ENCODE results near the gene CHN2. TPM values are rescaled to one million over a fixed set of nuclear protein-coding genes. Genes with fewer than 3 reads are reported as not detected.

The CHN2 gene
- polyA plus RNA-seq, 1 donor from 2014 or later: 136 TPM

DNA sequence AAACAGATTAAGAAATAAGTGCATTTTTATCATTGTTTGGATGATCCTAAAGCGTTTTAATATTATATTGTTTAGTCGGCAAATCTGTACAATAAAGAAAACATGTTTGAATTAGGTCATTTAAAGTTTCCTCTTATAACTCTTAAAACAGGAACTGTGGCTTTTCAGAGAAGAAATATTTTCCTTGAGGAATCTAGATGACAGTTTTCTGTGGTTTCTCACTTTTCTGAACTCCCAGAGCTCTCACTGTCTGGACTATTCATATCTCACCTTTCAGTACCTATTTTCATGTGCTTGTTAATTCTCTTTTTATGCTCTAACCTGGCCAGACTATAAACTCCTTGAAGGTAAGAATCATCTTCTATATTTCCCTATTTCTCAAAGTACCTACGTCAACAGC is 135.1 kb downstream of the CHN2 start:
- Histone ChIP-seq H3K9ac (ENCODE audit: low read length) (no peak overlapping the region), H3K9me3 (ENCODE audit: low read length) (no peaks in the 10 kb centered on the region), H2AFZ (ENCODE audit: low read depth, low read length) (no peak overlapping the region), H3K9me2 (ENCODE audit: insufficient read depth, low read length) (no peaks in the 10 kb centered on the region), H3K79me2 (replicated peaks; ENCODE audit: insufficient read depth, low read length) (peaks cover 15% of the 10 kb centered on the region), H3K36me3 (ENCODE audit: insufficient read depth, low read length) (no peaks in the 10 kb centered on the region), H3K27ac (ENCODE audit: low read length) (no peak overlapping the region), H3K4me3 (ENCODE audit: low read length) (no peak overlapping the region), H3K4me2 (ENCODE audit: low read length) (no peak overlapping the region), H3K27me3 (ENCODE audit: insufficient read depth, low read depth, low read length) (no peaks in the 10 kb centered on the region), H4K20me1 (ENCODE audit: insufficient read depth) (peaks cover 3% of the 10 kb centered on the region), H3F3A (ENCODE audit: insufficient read depth, low read length, poor library complexity, severe bottlenecking) (no peaks in the 10 kb centered on the region)
- TF ChIP-seq SMC3 (conservative IDR thresholded peaks at IDR 0.05; ENCODE audit: poor library complexity): no peak

DNA sequence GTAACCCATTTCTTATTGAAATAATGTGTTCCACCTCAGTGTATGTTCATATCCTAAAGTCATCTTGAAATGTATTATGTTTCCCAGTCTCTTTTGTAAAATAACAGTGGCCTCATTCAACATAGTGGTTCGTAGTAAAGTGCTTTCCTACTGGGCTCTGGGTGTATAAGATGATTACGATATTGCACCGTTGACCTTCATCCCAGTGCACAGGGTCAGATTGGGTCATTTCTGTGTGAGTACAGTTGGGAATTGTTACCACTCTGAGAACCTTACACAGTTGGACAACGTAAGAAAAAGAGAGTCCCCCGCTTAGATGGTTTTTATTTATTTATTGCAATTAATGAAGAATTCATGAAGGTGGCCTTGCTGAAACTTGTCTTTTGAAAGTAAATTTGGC is 135.6 kb downstream of the CHN2 start:
- peaks cover 3% of the 10 kb centered on the region for H4K20me1 ChIP-seq (ENCODE audit: insufficient read depth)
- H2AFZ ChIP-seq (ENCODE audit: low read depth, low read length): no peak overlapping the region
- TF ChIP-seq, protein P1, sequence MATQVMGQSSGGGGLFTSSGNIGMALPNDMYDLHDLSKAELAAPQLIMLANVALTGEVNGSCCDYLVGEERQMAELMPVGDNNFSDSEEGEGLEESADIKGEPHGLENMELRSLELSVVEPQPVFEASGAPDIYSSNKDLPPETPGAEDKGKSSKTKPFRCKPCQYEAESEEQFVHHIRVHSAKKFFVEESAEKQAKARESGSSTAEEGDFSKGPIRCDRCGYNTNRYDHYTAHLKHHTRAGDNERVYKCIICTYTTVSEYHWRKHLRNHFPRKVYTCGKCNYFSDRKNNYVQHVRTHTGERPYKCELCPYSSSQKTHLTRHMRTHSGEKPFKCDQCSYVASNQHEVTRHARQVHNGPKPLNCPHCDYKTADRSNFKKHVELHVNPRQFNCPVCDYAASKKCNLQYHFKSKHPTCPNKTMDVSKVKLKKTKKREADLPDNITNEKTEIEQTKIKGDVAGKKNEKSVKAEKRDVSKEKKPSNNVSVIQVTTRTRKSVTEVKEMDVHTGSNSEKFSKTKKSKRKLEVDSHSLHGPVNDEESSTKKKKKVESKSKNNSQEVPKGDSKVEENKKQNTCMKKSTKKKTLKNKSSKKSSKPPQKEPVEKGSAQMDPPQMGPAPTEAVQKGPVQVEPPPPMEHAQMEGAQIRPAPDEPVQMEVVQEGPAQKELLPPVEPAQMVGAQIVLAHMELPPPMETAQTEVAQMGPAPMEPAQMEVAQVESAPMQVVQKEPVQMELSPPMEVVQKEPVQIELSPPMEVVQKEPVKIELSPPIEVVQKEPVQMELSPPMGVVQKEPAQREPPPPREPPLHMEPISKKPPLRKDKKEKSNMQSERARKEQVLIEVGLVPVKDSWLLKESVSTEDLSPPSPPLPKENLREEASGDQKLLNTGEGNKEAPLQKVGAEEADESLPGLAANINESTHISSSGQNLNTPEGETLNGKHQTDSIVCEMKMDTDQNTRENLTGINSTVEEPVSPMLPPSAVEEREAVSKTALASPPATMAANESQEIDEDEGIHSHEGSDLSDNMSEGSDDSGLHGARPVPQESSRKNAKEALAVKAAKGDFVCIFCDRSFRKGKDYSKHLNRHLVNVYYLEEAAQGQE (IDR thresholded peaks at IDR 0.05; ENCODE audit: borderline replicate concordance): no peak
- no peak for TF ChIP-seq EP300 (conservative IDR thresholded peaks at IDR 0.05; ENCODE audit: poor library complexity, severe bottlenecking)
- TF ChIP-seq TAF1 (IDR thresholded peaks at IDR 0.05; ENCODE audit: low read depth): no peak
- TF ChIP-seq, protein P2, sequence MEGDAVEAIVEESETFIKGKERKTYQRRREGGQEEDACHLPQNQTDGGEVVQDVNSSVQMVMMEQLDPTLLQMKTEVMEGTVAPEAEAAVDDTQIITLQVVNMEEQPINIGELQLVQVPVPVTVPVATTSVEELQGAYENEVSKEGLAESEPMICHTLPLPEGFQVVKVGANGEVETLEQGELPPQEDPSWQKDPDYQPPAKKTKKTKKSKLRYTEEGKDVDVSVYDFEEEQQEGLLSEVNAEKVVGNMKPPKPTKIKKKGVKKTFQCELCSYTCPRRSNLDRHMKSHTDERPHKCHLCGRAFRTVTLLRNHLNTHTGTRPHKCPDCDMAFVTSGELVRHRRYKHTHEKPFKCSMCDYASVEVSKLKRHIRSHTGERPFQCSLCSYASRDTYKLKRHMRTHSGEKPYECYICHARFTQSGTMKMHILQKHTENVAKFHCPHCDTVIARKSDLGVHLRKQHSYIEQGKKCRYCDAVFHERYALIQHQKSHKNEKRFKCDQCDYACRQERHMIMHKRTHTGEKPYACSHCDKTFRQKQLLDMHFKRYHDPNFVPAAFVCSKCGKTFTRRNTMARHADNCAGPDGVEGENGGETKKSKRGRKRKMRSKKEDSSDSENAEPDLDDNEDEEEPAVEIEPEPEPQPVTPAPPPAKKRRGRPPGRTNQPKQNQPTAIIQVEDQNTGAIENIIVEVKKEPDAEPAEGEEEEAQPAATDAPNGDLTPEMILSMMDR (IDR thresholded peaks at IDR 0.05; ENCODE audit: poor library complexity, severe bottlenecking): no peak
- no peak for TF ChIP-seq POLR2AphosphoS5 (IDR thresholded peaks at IDR 0.05)
- TF ChIP-seq MXI1 (conservative IDR thresholded peaks at IDR 0.05; ENCODE audit: poor library complexity, severe bottlenecking): no peak
- TF ChIP-seq RAD21 (conservative IDR thresholded peaks at IDR 0.05): no peak
- H3K79me2 ChIP-seq (replicated peaks; ENCODE audit: insufficient read depth, low read length): peaks cover 15% of the 10 kb centered on the region
- H3K9ac ChIP-seq (ENCODE audit: low read length): no peak overlapping the region
- no peaks in the 10 kb centered on the region for H3K9me3 ChIP-seq (ENCODE audit: low read length)
- H3K27me3 ChIP-seq (ENCODE audit: insufficient read depth, low read depth, low read length): no peaks in the 10 kb centered on the region
- no peaks in the 10 kb centered on the region for H3K36me3 ChIP-seq (ENCODE audit: insufficient read depth, low read length)
- H3K4me3 ChIP-seq (ENCODE audit: low read length): no peak overlapping the region
- no peaks in the 10 kb centered on the region for H3K9me2 ChIP-seq (ENCODE audit: insufficient read depth, low read length)
- H3K27ac ChIP-seq (ENCODE audit: low read length): no peak overlapping the region
- H3K4me2 ChIP-seq (ENCODE audit: low read length): no peak overlapping the region
- H3F3A ChIP-seq (ENCODE audit: insufficient read depth, low read length, poor library complexity, severe bottlenecking): no peaks in the 10 kb centered on the region

DNA sequence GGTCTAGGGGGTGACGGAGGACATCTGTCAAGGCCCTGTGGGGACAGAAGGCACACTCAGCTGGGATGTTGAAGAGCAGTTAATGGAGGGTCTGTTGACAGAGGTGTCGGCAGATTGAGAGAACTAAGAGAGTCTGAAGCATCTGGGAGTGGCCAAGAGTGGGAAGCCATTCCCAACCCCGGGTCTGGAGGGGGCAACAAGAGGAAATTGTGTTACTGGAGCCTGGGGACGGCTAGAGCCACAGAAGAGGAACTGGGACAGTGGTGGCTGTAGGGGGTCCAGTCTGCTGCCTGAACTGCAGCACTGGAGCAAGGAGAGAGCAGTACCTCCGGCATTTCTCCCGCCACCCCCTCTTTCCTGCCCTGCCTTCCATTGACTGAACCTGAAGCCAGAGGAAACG is 136.6 kb downstream of the CHN2 start:
- TF ChIP-seq POLR2AphosphoS5 (IDR thresholded peaks at IDR 0.05): no peak
- TF ChIP-seq RAD21 (conservative IDR thresholded peaks at IDR 0.05): no peak
- no peak for TF ChIP-seq EZH2 (IDR thresholded peaks at IDR 0.05; ENCODE audit: borderline replicate concordance, insufficient read depth, low read length, poor library complexity, severe bottlenecking)
- TF ChIP-seq, protein P1 (IDR thresholded peaks at IDR 0.05; ENCODE audit: borderline replicate concordance): no peak
- no peak for TF ChIP-seq SMC3 (conservative IDR thresholded peaks at IDR 0.05; ENCODE audit: poor library complexity)
- no peak for TF ChIP-seq MXI1 (conservative IDR thresholded peaks at IDR 0.05; ENCODE audit: poor library complexity, severe bottlenecking)
- no peak for TF ChIP-seq TAF1 (IDR thresholded peaks at IDR 0.05; ENCODE audit: low read depth)
- TF ChIP-seq, protein P2 (IDR thresholded peaks at IDR 0.05; ENCODE audit: poor library complexity, severe bottlenecking): no peak
- TF ChIP-seq EP300 (conservative IDR thresholded peaks at IDR 0.05; ENCODE audit: poor library complexity, severe bottlenecking): no peak
- Histone ChIP-seq H3K9ac (ENCODE audit: low read length) (no peak overlapping the region), H3K27ac (ENCODE audit: low read length) (no peak overlapping the region)

More for the DNA sequence above, 136.6 kb downstream of the CHN2 start:
- H3K79me2 ChIP-seq (replicated peaks; ENCODE audit: insufficient read depth, low read length): peaks cover 15% of the 10 kb centered on the region
- no peak overlapping the region for H3K4me3 ChIP-seq (ENCODE audit: low read length)
- peaks cover 3% of the 10 kb centered on the region for H4K20me1 ChIP-seq (ENCODE audit: insufficient read depth)
- H2AFZ ChIP-seq (ENCODE audit: low read depth, low read length): no peak overlapping the region
- H3K9me3 ChIP-seq (ENCODE audit: low read length): no peaks in the 10 kb centered on the region
- H3F3A ChIP-seq (ENCODE audit: insufficient read depth, low read length, poor library complexity, severe bottlenecking): no peaks in the 10 kb centered on the region
- no peaks in the 10 kb centered on the region for H3K27me3 ChIP-seq (ENCODE audit: insufficient read depth, low read depth, low read length)
- no peaks in the 10 kb centered on the region for H3K36me3 ChIP-seq (ENCODE audit: insufficient read depth, low read length)
- no peaks in the 10 kb centered on the region for H3K9me2 ChIP-seq (ENCODE audit: insufficient read depth, low read length)
- no peak overlapping the region for H3K4me2 ChIP-seq (ENCODE audit: low read length)
